NOMO-1 treated with DMSO at 0.1 percent for 48 hours (cell line): ENCODE results near the gene COX7A1.
"Not testable (repeated sequence)": the region's sequence is repeated elsewhere in the genome, so short reads cannot be mapped to it uniquely, and the experiment has no call there.

ENCODE experiments used
- DNase-seq: peaks from one replicate; lab custom pipeline; 2025; ENCODE audit not compliant: unreplicated experiment; lab: John Stamatoyannopoulos, UW

Gene COX7A1

DNA sequence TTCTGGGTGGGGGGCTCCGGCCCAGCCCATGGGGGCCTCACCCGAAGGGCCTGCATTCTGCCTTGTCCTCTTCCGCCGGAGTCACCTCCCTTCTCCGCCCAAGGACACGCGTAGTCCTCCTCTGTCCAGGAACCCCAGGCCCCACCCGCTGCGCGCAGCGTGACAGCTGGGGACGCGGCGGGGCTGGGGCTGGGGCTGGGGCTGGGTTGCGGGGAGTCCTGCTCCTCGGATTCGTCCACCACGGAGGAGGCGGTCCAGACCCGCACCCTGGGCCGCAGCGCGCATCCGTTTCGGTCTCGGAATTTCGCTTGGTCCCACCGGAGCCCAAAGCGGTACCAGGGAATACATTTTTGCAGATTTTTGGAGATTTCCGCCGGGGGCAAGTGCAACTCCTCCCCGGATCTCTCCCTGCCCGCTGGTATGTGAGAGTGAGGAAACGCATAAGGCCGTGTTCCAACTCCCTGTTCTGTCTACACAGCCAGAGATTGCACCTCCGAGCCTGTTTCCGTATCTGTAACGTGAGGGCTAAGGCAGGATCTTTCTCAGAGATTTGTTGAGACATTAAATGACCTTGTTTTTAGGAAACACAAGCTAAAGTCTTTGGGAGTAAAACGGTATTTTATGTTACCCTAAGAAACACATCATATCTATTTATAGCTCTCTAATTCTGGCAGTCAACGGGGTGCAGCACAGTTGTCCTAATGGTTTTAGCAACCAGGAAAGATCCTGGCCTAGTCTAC, at the start of gene COX7A1:
TSS of gene COX7A1 (minus strand) at position 96 of the 740 bp plus-strand sequence. CDS start at position 56, 40 bp downstream.
- DNase-seq = no peak

DNA sequence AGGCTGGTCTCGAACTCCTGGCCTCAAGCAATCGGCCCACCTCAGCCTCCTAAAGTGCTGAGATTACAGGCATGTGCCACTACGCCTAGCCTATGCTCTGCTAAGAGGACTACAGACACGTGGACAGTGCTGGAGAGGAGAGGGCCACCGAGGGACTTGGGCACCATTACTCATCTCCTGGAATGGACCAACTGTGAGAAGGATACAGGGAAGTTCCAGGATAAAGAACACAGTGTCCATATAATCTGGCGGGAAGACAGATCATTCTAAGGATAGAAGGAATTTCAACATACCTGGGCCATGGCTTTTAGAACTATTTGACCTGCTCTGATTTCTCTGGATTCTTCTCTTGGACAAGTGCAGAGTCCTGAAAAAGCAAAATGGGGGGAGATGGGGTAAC, 49.4 kb upstream of the COX7A1 start:
- DNase-seq = no peak

DNA sequence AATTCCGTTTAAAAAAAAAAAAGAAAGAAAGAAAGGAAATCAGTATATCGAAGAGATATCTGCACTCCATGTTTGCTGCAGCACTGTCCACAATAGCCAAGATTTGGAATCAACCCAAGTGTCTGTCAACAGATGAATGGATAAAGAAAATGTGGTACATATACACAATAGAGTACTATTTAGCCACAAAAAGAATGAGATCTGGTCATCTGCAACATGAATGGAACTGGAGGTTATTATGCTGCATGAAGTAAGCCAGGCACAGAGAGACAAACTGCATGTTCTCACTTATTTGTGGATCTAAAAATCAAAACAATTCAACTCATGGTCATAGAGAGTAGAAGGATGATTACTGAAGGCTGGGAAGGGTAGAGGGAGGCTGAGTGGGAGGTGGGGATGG, 45.9 kb upstream of the COX7A1 start:
- DNase-seq = no peak

DNA sequence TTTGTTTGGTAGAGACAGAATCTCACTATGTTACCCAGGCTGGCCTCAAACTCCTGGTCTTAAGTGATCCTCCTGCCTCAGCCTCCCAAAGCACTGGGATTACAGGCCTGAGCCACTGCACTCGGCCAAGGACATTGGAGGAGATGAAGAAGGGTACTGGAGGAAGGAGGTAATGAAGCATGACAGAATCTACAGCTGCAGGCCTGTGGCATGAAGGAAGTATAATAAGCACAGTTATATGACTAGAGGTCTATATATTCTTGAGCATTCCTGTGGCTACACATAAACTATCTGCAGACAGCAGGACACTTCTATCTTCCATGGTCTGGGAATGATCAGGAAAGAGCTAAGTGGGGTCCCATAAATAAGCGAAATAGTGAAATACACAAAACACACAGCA, 44.0 kb upstream of the COX7A1 start:
- DNase-seq = no peak

DNA sequence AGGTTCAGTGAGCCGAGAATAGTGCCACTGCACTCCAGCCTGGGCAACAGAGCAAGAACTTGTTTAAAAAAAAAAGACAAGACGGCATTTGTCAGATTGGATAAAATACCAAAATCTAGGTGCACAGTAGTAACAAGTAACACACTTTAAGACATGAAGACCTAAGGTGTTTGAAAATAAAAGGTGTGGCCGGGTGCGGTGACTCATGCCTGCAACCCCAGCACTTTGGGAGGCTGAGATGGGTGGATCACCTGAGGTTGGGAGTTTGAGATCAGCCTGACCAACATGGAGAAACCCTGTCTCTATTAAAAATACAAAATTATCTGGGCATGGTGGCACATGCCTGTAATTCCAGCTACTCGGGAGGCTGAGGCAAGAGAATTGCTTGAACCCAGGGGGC, 34.5 kb upstream of the COX7A1 start:
- not testable (repeated sequence) for DNase-seq

DNA sequence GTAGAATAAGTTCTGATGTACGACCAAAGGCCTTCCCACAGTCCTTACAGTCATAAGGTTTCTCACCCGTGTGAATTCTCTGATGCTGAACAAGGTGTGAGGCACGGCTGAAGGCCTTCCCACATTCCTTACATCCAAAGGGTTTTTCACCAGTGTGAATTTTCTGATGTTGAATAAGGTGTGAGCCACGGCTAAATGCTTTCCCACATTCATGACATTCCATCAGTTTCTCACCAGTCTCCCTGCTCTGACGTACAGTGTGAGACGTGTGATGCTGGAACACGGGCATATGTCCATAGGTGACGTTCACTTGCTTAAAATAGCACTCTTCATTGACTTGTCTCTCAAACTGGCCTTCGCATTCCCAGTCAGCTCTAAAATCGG, 31.0 kb upstream of the COX7A1 start:
- no peak for DNase-seq

DNA sequence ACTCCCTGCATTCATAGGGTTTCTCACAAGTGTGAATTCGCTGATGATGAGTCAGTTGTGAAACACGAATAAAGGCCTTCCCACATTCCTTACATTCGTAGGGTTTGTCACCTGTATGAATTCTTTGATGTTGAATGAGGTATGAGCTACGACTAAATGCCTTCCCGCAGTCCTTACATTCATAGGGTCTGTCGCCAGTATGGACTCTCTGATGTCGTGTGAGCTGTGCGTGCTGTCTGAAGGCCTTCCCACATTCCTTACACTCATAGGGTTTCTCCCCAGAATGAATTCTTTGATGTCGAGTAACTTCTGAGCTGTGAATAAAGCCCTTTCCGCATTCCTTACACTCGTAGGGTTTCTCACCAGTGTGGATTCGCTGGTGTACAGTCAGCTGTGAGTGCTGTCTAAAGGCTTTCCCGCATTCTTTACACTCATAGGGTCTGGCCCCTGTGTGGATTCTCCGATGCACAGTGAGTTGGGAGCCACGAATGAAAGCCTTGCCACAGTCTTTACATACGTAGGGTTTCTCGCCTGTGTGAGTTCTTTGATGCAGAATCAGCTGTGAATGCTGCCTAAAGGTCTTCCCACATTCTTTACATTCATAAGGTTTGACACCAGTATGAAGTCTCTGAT, 30.5 kb upstream of the COX7A1 start:
- DNase-seq = no peak

DNA sequence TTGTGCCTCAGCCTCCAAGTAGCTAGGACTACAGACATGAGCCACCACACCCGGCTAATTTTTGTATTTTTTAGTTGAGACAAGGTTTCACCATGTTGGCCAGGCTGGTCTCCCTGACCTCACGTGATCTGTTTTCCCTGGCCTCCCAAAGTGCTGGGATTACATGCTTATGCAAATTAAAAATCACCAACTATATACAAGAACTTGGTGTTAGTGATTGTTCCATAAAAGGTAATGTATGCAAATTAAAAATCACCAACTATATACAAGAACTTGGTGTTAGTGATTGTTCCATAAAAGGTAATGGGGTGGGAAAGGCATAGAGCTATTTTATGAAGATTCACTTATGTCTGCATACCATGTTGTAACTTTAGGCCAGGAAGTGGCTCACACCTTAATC, 26.8 kb upstream of the COX7A1 start:
- not testable (repeated sequence) for DNase-seq

DNA sequence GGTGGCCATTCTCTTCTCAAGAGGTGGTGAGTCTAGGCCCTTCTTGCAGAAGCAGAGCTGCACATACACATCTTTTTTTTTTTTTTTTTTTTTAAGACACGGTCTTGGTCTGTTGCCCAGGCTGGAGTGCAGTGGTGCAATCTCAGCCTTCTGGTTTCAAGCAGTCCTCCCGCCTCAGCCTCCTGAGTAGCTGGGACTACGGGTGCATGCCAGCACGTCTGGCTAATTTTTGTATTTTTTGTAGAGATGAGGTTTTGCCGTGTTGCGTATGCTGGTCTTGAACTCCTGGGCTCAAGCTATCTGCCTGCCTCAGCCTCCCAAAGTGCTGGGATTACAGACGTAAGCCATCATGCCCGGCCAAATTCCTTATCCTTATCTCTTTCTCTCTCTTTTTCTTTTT, 21.6 kb upstream of the COX7A1 start:
- not testable (repeated sequence) for DNase-seq

DNA sequence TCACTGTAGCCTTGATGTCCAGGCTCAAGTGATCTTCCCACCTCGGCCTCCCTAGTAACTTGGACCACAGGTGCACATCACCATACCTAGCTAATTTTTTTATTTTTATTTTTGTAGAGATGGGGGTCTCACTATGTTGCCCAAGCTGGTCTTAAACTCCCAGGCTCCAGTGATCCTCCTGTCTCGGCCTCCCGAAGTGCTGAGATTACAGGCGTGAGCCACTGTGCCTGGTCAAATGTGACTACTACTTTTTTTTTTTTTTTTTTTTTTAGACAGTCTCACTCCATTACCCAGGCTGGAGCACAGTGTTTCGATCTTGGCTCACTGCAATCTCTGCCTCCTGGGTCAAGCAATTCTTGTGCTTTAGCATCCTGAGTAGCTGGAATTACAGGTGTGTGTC, 20.6 kb upstream of the COX7A1 start:
- DNase-seq = no peak

DNA sequence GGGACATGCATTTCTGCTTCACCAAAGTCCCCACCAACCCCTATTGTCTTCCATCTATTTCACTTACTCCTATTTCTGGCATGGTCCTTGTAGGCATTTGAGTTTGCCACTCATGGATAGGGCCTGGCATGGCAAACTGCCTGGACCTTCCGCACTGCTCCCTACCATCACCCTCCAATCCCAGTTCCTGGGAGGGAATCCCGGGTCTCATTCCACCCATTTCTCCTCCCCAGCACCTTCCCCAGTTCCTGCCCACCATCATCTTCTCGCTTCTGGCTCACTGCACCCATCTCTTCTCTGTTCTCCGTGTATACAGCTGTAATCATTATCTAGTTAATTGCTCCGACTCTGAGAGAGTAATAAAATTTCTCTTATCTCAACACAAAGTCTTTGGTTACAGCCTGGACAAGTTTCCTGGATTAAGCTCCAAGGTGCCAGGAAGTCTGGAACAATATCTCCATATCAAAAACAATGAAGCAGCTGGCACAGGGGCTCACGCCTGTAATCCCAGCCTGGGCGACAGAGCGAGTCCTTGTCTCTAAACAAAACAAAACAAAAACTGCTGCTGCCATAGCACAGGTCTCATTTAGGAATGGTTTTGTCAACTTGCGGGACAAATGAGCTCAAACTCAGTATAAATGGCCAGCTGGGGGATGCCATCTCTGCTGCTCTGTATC, 17.0 kb upstream of the COX7A1 start:
- DNase-seq = no peak

DNA sequence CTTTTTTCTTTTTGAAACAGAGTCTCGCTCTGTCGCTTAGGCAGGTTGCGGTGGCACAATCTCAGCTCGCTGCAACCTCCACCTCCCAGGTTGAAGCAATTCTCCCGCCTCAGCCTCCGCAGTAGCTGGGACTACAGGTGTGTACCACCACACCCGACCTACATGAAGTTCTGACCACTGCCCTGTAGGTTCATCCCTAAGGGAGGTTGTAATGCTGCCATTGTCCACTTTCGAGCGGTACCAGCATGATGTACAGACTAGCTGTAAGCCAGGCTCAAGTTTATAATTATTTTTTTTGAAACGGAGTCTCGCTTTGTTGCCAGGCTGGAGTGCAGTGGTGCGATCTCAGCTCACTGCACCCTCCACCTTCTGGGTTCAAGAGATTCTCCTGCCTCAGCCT, 11.6 kb upstream of the COX7A1 start:
- no peak for DNase-seq

DNA sequence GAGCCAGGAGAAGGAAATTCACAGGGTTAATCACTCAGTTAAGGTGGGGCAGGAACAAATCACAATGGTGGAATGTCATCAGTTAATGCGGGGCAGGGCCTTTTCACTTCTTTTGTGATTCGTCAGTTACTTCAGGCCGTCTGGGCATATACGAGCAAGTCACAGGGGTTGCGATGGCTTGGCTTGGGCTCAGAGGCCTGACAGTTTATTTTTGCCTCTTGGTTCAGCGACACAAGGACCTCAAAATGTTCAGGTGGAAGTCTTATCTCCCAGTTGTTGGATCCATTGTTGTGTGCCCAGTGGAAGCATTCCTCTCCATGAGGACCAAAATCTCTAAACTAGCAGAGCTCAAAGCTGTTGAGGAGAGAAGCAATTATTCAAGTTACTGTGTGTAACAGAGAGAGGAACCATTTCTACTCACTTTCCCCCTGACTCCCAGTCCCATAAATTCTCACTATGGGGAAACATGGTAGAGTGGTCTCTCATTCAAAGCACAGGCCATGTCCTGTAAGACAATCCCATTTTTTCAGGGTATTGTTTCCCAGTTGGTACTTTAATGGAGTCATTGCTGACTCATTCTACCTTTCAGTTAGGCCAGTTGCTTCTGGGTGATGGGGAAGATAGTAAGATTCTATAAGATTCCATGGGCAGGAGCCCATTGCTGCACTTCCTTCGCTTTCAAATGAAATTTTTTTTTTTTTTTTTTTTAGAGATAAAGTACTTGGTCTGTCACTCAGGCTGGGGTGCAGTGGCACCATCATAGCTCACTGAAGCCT, 8.8 kb upstream of the COX7A1 start:
- no peak for DNase-seq

DNA sequence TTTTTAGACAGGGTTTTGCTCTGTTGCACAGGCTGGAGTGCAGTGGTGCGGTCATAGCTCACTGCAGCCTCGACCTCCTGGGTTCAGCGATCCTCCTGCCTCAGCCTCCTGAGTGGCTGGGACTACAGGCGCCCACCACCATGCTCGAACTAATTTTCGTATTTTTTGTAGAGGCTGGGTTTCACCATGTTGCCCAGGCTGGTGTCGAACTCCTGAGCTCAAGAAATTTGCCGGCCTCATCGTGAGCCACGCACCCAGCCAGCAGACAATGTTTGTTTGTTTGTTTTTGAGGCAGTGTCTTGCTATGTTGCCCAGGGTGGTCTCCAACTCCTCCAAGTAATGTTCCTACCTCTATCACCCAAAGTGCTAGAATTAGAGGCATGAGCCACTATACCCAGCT, 879 bp upstream of the COX7A1 start:
- DNase-seq = no peak

DNA sequence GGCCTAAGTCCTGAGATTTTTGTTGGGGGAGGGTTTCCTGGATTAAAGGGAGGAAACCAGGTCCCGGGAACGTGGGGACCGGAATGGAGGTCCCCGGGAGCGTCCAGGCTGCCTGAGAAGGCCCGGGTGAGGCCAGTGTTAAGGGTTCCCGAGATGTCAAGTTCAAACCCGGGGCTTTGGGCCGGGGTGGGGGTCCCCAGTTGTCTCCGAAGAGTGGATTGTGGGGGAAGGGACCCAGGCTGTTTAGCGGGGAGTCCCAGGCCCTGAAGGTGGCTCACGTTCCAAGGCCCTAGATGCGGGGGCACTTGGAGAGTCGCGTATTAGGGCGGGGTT, 262 bp downstream of the COX7A1 start:
- no peak for DNase-seq

DNA sequence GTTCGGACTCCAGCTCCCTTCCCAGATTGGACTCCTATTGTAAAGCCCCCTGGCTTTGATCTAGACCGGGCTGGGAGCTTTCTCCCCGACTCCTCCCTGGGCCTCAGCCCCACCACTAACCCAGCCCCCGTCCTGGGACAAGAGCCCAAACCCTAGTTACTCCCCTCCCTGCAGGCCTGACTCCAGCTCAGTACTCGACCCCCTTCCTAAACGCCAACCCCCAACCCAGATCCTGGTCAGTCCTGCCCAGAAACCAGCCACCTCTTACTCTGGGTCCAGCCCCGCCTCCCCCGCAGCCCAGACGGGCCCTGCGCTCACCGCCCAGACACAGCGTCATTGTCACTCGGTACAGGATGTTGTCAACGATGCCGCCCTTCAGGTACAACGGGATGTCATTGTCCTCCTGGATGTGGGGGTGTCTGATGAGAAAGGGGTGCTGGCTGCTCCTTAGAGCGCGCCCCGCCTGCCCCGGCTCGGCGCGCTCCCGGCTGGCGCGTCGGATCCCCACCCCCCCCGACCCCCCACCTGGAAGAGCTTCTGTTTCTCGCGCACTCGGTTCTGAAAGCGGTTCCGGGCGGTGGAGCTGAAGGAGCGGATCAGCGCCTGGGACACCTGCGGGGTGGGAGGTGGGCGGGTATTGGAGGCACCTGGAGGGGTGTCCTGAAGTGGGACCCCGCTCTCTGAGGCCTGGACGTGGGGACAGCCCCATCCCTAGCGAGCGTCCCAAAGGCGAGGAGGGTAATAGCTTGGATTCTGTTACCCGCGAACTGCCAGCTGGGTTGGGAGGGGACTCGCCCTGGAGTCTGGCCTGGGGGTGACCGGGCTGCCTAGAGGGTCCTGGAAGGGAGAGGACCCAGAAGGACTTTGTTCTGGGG, 866 bp downstream of the COX7A1 start:
- no peak for DNase-seq

DNA sequence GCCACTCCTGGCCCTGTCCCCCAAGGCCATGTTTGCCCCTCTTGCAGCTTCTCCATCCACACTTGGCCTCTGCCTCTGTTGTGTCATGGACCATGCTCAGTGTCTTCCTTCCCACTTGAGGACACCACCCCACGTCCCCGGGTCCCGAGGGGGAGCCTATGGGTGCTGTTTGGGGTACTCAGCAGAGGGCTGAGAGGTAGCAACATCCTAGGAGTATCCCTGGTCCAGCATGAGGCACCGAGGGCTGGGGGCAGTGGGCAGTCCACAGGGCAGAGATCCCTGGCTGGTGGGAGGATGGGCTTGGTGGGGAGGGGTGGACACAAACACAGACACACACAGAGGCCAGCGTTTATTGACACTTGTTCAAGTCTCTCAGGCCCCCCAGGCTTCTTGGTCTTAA, 1.7 kb downstream of the COX7A1 start:
- no peak for DNase-seq

DNA sequence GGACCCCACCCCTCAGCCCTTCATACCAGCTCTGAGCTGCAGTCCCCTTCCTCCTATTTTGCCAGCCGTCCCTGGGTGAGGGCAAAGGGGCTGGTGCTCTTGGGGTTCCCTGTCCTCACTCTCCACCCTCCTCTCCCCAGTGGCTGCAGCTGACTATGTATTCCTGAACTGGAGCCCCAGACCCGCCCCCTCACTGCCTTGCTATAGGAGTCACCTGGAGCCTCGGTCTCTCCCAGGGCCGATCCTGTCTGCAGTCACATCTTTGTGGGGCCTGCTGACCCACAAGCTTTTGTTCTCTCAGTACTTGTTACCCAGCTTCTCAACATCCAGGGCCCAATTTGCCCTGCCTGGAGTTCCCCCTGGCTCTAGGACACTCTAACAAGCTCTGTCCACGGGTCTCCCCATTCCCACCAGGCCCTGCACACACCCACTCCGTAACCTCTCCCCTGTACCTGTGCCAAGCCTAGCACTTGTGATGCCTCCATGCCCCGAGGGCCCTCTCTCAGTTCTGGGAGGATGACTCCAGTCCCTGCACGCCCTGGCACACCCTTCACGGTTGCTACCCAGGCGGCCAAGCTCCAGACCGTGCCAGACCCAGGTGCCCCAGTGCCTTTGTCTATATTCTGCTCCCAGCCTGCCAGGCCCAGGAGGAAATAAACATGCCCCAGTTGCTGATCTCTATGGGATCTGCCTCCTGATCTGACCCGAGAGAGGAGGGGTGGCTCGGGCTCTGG, 2.4 kb downstream of the COX7A1 start:
- no peak for DNase-seq

DNA sequence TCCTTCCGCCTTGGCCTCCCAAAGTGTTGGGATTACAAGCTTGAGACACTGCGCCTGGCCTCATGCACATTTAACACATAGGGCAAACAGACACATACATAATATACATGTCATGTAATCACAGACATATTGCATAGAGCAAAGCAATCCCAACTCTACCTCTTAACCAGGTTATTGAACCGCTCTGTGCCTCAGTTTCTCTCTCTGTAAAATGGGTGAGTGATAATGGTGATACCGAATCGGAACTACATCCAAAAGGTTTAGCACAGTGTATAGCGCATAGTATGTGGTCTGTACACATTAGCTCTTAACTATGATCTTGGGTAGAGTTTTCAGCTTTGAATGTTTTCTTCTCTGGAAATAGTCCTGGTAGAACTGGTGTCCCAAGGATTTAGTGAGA, 7.6 kb downstream of the COX7A1 start:
- no peak for DNase-seq

DNA sequence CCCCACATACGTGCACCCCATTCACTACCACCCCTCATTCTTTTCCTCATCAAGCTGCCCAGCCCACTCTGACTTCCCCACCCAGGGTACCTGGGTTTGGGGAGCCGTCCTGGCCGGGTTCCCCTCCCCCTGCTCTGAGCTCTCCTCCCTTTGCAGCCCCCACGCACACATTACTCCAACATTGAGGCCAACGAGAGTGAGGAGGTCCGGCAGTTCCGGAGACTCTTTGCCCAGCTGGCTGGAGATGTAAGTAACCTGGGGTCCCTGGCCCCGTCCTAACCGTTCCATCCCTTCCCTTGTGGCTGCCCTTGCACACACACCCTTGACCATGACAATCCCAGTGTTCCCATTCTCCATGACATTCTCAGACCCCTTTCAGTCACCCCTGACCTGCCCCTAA, 9.8 kb downstream of the COX7A1 start:
- no peak for DNase-seq
